K562 (cell line): Measurements from ENCODE around the gene ZMYND12. TPM values are rescaled to one million over a fixed set of nuclear protein-coding genes. Genes with fewer than 3 reads are reported as not detected.
A peak's percentile ranks its signal among the peaks of the same experiment; 100 is the strongest.

ENCODE experiments used
- ATF6 ChIP-seq: sonication (generic); formaldehyde crosslinking; IDR thresholded peaks from 2 replicates; pipeline ENCODE4 v1.4.0; 2020; ENCODE audit warnings: mild to moderate bottlenecking, missing genetic modification reagents
- BRCA1 ChIP-seq, 2 experiments: fragments of 450-650 bp in 1 of 2; sonication (generic) in 1 of 2; formaldehyde crosslinking in 1 of 2; IDR thresholded peaks; 2 replicates each; pipeline versions ENCODE4 v1.5.0 to v1.6.1; 2017 to 2020; ENCODE audit warnings: mild to moderate bottlenecking in 1 of 2, missing genetic modification reagents in 1 of 2
- CUX1 ChIP-seq: fragments of 200-800 bp; sonication (Bioruptor generic); IDR thresholded peaks from 2 replicates; pipeline ENCODE4 v1.6.1; 2016; ENCODE audit warnings: missing genetic modification characterization, missing compliant biosample characterization
- EHMT2 ChIP-seq: fragments of 450-650 bp; IDR thresholded peaks from 2 replicates; pipeline ENCODE4 v1.6.1; 2018; ENCODE audit warnings: antibody characterized with exemption
- ELF4 ChIP-seq: fragments of 450-650 bp; formaldehyde crosslinking; IDR thresholded peaks from 2 replicates; pipeline ENCODE4 v1.4.0; 2022; ENCODE audit warnings: missing genetic modification characterization
- ETS2 ChIP-seq: IDR thresholded peaks from 2 replicates; pipeline ENCODE4 v1.6.1; 2016; ENCODE audit warnings: borderline replicate concordance, missing genetic modification characterization, mild to moderate bottlenecking, moderate library complexity, missing compliant biosample characterization; ENCODE audit not compliant: poor library complexity, severe bottlenecking
- GABPA ChIP-seq: fragments of 200-800 bp; sonication (Bioruptor generic); conservative IDR thresholded peaks from 2 replicates; pipeline ENCODE4 v1.6.1; 2016; ENCODE audit warnings: low read depth, missing genetic modification characterization, missing compliant biosample characterization
- MAZ ChIP-seq, 2 experiments: fragments of 450-650 bp in 1 of 2; sonication (generic) in 1 of 2; formaldehyde crosslinking; IDR thresholded peaks in 1 of 2; conservative IDR thresholded peaks in 1 of 2; 2 replicates each; pipeline versions ENCODE4 v1.4.0 to v1.5.0; 2020; ENCODE audit warnings: mild to moderate bottlenecking in 1 of 2, missing genetic modification reagents in 1 of 2
- NR2C2 ChIP-seq, 2 experiments: fragments of 200-800 bp in 1 of 2; sonication (Bioruptor generic) in 1 of 2; sonication (generic) in 1 of 2; formaldehyde crosslinking in 1 of 2; IDR thresholded peaks; 2 replicates each; pipeline versions ENCODE4 v1.6.1 to v1.8.0; 2016 to 2022; ENCODE audit warnings: mild to moderate bottlenecking in 1 of 2, missing compliant biosample characterization in 1 of 2, missing genetic modification characterization in 1 of 2, missing genetic modification reagents in 1 of 2
- PCBP2 ChIP-seq: fragments of 200-400 bp; formaldehyde crosslinking; IDR thresholded peaks from 2 replicates; pipeline ENCODE4 v1.6.1; 2018; ENCODE audit warnings: low read length, low read depth, mild to moderate bottlenecking, moderate library complexity; ENCODE audit not compliant: poor library complexity, severe bottlenecking
- RBM22 ChIP-seq: fragments of 200-400 bp; formaldehyde crosslinking; IDR thresholded peaks from 2 replicates; pipeline ENCODE4 v1.6.1; 2018; ENCODE audit warnings: low read length, low read depth; ENCODE audit not compliant: poor library complexity, severe bottlenecking
- RBM25 ChIP-seq: fragments of 200-400 bp; formaldehyde crosslinking; IDR thresholded peaks from 2 replicates; pipeline ENCODE4 v1.6.1; 2018; ENCODE audit warnings: low read length, low read depth, moderate library complexity; ENCODE audit not compliant: severe bottlenecking
- TAF1 ChIP-seq: IDR thresholded peaks from 2 replicates; pipeline ENCODE4 v1.6.1; 2011; ENCODE audit warnings: mild to moderate bottlenecking, low read length, moderate library complexity; ENCODE audit not compliant: insufficient read depth, control insufficient read depth, severe bottlenecking; ENCODE audit errors: extremely low read depth
- XRCC5 ChIP-seq: fragments of 200-400 bp; formaldehyde crosslinking; IDR thresholded peaks from 2 replicates; pipeline ENCODE4 v1.6.1; 2017; ENCODE audit warnings: low read depth, mild to moderate bottlenecking, low read length
- ZNF175 ChIP-seq: fragments of 200-800 bp; sonication (Bioruptor generic); IDR thresholded peaks from 2 replicates; pipeline ENCODE4 v1.6.1; 2016; ENCODE audit warnings: low read depth, mild to moderate bottlenecking, missing genetic modification characterization, missing compliant biosample characterization
- ZNF384 ChIP-seq: IDR thresholded peaks from 2 replicates; pipeline ENCODE4 v1.6.1; 2012; ENCODE audit warnings: low read depth, low read length, improper control_type of control experiment
- ZNF589 ChIP-seq: fragments of 200-800 bp; sonication (Bioruptor generic); IDR thresholded peaks from 2 replicates; pipeline ENCODE4 v1.6.1; 2016; ENCODE audit warnings: low read depth, missing genetic modification characterization, missing compliant biosample characterization
- polyA plus RNA-seq, 8 experiments: library from polyadenylated mRNA; depleted of rRNA in 4 of 8; stranded (reverse) in 5 of 8; unstranded in 3 of 8; fragments of >200 nt; fragmentation: Nextera tagmentation in 2 of 8; fragmentation: Illumina TruSeq in 1 of 8; extraction: Ambion mirVana in 2 of 8; extraction: Trizol in 1 of 8; gene quantifications; 2 replicates each; pipeline versions ENCODE4 v1.2.1 to v1.2.3, GENCODE V29; 2011 to 2014; ENCODE audit warnings: inconsistent platforms in 1 of 8, missing spikeins in 1 of 8
- total RNA-seq, 7 experiments: library from RNA; depleted of rRNA in 6 of 7; stranded (reverse); fragments of >200 nt in 6 of 7; fragmentation: Illumina TruSeq in 2 of 7; extraction: Trizol in 2 of 7; gene quantifications; 2 replicates each; pipeline versions ENCODE4 v1.2.1 to v1.2.3, GENCODE V29; 2011 to 2021; ENCODE audit warnings: low replicate concordance in 1 of 7

Gene ZMYND12
- total and polyA plus RNA-seq, 9 of the 15 experiments (the other 6 are each of a cell fraction or from before 2014, with no cell fraction given), result not detected

GRCh38 chr1:42456754-42457089 lies 900 bp upstream of the ZMYND12 start (continued):
- no peak for TF ChIP-seq CUX1 (CRISPR knock-in tag)
- no peak for TF ChIP-seq XRCC5
- no peak for TF ChIP-seq BRCA1 (IDR thresholded peaks at IDR 0.05)
- TF ChIP-seq BRCA1 (CRISPR knock-in tag; IDR thresholded peaks at IDR 0.05), result no peak
- no peak for TF ChIP-seq MAZ (CRISPR knock-in tag; conservative IDR thresholded peaks at IDR 0.05 in 1 of 2, IDR thresholded peaks at IDR 0.05 in 1 of 2)
- TF ChIP-seq EHMT2, result 0 out of 2 replicates have a peak, but pooled peaks have one; percentile 13
- TF ChIP-seq PCBP2, result no peak
- no peak for TF ChIP-seq ZNF589 (CRISPR knock-in tag)
- TF ChIP-seq ETS2 (tag), result no peak
- no peak for TF ChIP-seq ELF4 (CRISPR knock-in tag)
- no peak for TF ChIP-seq RBM25
- TF ChIP-seq TAF1, result peak; percentile 11
- TF ChIP-seq GABPA (tag), result peak; percentile 64; the same call in 1 of the 2 replicates
- no peak for TF ChIP-seq NR2C2 (CRISPR knock-in tag; IDR thresholded peaks at IDR 0.05)
- peak; percentile 84 for TF ChIP-seq NR2C2 (tag; IDR thresholded peaks at IDR 0.05)
- TF ChIP-seq RBM22, result no peak
- TF ChIP-seq ZNF384, result no peak
- TF ChIP-seq ZNF175 (CRISPR knock-in tag), result no peak
- no peak for TF ChIP-seq ATF6 (CRISPR knock-in tag)
